Transverse colon (tissue), 4 donors: ENCODE measurements around the gene C9orf40. TPM values are rescaled to one million over a fixed set of nuclear protein-coding genes. Genes with fewer than 3 reads are reported as not detected.

Experiments
- DNase-seq: peaks from one replicate; pipeline ENCODE4 v3.0.0-alpha.2; 2019
- H3K27ac ChIP-seq, 4 donors: fragments of 200-600 bp; sonication (generic); 2 replicates each; pipeline ENCODE4 v1.5.1; 2016 to 2018; ENCODE audit warnings: inconsistent platforms in 4 of 4
- H3K27me3 ChIP-seq: fragments of 200-600 bp; sonication (generic); 2 replicates; pipeline ENCODE4 v1.5.1; 2017; ENCODE audit warnings: inconsistent platforms
- H3K36me3 ChIP-seq, 4 donors: fragments of 200-600 bp; sonication (generic); 2 replicates each; pipeline ENCODE4 v1.5.1; 2017 to 2019; ENCODE audit warnings: inconsistent platforms in 4 of 4
- H3K4me1 ChIP-seq, 4 donors: fragments of 200-600 bp; sonication (generic); 2 replicates each; pipeline ENCODE4 v1.5.1; 2017 to 2020; ENCODE audit warnings: inconsistent platforms in 4 of 4
- H3K4me3 ChIP-seq, 4 donors: fragments of 200-600 bp; sonication (generic); 1 replicate in 1 of 4; 2 replicates in 3 of 4; pipeline versions ENCODE4 v1.5.1 to v1.6.1; 2017 to 2019; ENCODE audit warnings: inconsistent platforms in 4 of 4
- H3K9me3 ChIP-seq, 2 donors: fragments of 200-600 bp; sonication (generic); 2 replicates each; pipeline ENCODE4 v1.5.1; 2017 to 2019; ENCODE audit warnings: inconsistent platforms in 2 of 2
- EP300 ChIP-seq: sonication (generic); formaldehyde crosslinking; IDR thresholded peaks from one replicate; pipeline ENCODE4 v1.6.1; 2017; ENCODE audit warnings: antibody characterized with exemption, low read depth
- POLR2A ChIP-seq: fragments of 450-650 bp; IDR thresholded peaks from one replicate; pipeline ENCODE4 v1.6.1; 2016; ENCODE audit warnings: antibody characterized with exemption, mild to moderate bottlenecking, moderate library complexity
- POLR2AphosphoS5 ChIP-seq, 3 donors: sonication (generic); formaldehyde crosslinking; IDR thresholded peaks; one replicate each; pipeline ENCODE4 v1.6.1; 2016; ENCODE audit warnings: antibody characterized with exemption in 3 of 3
- WGBS, 2 donors: methylation state at CpG; one replicate each; pipeline ENCODE4 v1.1.5; 2018; ENCODE audit warnings: low coverage in 1 of 2; 5-methylcytosine and 5-hydroxymethylcytosine counted together
- in situ Hi-C, 4 donors: fragments of 200-750 bp; cut with MboI; loops; one replicate each; pipeline versions ENCODE4 v1.15.0 to v1.15.1; 2017; ENCODE audit warnings: low sequenced_read_pairs in 3 of 4, low pct_ligation_motif_present in 1 of 4, low pct_unique_long_range_greater_than_20kb in 1 of 4
- intact Hi-C: fragments of 100-400 bp; cut with DNase I; formaldehyde crosslinking; loops from one replicate; pipeline ENCODE4 v1.15.1; 2023; ENCODE audit warnings: low total_unique reads
- total RNA-seq, 4 donors: library from RNA; depleted of rRNA; stranded (reverse); fragments of >200 nt; gene quantifications; one replicate each; pipeline ENCODE4 v1.1.0, GENCODE V29; 2016
- TF ChIP-seq, protein P1 (sequence below), 5 experiments: fragments of 200-600 bp in 3 of 5; fragments of 450-650 bp in 2 of 5; sonication (generic) in 3 of 5; IDR thresholded peaks; 1 replicate in 2 of 5; 2 replicates in 3 of 5; pipeline ENCODE4 v1.5.1; 2016 to 2017; ENCODE audit warnings: antibody characterized with exemption in 5 of 5, inconsistent platforms in 3 of 5, mild to moderate bottlenecking in 2 of 5, moderate library complexity in 1 of 5

Gene C9orf40
- total RNA-seq, 4 donors from 2014 or later: 4.2 to 12.3 (median 10.6) TPM; not detected in 1

DNA sequence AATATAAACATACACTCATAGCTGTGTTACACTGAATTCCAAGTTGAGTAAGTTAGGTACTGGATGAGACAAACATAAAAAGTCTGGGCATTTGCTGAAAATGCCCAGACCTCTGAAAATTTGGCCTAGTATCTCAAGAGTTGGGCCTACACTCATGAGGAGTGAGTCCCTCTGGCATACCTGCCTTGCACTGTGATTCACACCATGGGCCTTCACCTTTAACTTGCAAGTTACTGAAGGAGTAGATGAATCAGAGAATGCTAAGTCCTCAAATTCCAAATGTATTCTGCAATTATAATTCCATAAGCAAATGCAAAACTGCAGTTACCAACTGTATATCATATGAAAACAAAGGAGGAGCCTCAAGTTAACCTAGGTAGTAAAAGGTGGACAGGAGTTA is 32.3 kb upstream of the C9orf40 start:
- no peak overlapping the region for H3K27ac ChIP-seq
- H3K36me3 ChIP-seq: peaks cover 0 to under 1% (median 0%) of the 10 kb centered on the region in 4 donors
- no peaks in the 10 kb centered on the region for H3K9me3 ChIP-seq
- TF ChIP-seq, protein P1, sequence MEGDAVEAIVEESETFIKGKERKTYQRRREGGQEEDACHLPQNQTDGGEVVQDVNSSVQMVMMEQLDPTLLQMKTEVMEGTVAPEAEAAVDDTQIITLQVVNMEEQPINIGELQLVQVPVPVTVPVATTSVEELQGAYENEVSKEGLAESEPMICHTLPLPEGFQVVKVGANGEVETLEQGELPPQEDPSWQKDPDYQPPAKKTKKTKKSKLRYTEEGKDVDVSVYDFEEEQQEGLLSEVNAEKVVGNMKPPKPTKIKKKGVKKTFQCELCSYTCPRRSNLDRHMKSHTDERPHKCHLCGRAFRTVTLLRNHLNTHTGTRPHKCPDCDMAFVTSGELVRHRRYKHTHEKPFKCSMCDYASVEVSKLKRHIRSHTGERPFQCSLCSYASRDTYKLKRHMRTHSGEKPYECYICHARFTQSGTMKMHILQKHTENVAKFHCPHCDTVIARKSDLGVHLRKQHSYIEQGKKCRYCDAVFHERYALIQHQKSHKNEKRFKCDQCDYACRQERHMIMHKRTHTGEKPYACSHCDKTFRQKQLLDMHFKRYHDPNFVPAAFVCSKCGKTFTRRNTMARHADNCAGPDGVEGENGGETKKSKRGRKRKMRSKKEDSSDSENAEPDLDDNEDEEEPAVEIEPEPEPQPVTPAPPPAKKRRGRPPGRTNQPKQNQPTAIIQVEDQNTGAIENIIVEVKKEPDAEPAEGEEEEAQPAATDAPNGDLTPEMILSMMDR (IDR thresholded peaks at IDR 0.05): no peak
- no peak for TF ChIP-seq POLR2A
- no peak for TF ChIP-seq POLR2AphosphoS5 (IDR thresholded peaks at IDR 0.05)
- H3K27me3 ChIP-seq: no peaks in the 10 kb centered on the region
- no peaks in the 10 kb centered on the region for H3K4me1 ChIP-seq
- intact Hi-C loops: no loop called here
- in situ Hi-C loops: no loop called here
- H3K4me3 ChIP-seq: no peak overlapping the region
- DNase-seq: no peak

DNA sequence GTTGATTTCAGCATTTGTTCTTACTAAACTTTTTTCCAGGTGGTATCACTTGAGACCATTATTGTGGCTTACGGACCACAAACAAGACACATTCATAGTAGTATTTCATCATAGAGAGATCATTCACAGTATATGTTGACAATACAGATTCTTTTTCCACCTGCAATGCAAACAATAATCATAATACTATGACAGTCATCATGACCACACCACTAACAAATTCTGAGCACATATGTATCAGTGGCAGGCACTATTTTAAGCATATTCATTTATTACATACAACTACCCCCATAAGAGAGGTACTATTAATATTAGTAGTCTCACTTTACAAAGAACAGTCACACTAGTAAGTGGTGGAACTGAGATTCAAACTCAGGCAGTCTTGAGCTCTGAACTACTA is 31.0 kb upstream of the C9orf40 start:
- Histone ChIP-seq H3K27me3 (no peaks in the 10 kb centered on the region), H3K36me3 (peaks cover 0 to 3% (median 0%) of the 10 kb centered on the region in 4 donors), H3K4me1 (no peaks in the 10 kb centered on the region), H3K4me3 (no peak overlapping the region), H3K9me3 (no peaks in the 10 kb centered on the region), H3K27ac (no peak overlapping the region)
- in situ Hi-C loops: no loop called here
- 91 to 93% methylated on average over 1 of the region's 1 CpG for WGBS, 2 donors
- intact Hi-C loops: no loop called here
- DNase-seq: no peak
- TF ChIP-seq, protein P1 (IDR thresholded peaks at IDR 0.05): no peak
- TF ChIP-seq POLR2A (no peak), POLR2AphosphoS5 (IDR thresholded peaks at IDR 0.05) (no peak), EP300 (no peak)

DNA sequence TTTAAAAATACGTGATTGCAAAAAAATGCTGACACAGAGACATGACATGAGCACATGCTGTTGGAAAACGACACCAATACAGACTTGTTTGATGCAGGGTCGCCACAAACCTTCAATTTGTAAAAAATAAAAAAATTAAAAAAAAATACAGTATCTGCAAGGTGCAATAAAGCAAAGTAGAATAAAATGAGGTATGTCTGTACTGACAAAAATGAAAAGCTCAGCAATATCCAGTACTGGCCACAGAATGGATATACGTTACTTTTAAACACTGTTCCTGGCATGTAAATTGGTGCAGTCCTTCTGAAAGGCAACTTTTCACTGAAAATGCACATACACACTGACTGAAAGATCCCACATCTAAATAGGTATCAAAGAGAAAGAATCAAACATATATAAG is 27.1 kb upstream of the C9orf40 start:
- no peak overlapping the region for H3K4me3 ChIP-seq
- intact Hi-C loops (no loop called here), in situ Hi-C loops (no loop called here)
- WGBS, 2 donors: 92 to 93% methylated on average over 4 of the region's 4 CpGs
- H3K36me3 ChIP-seq: peaks cover 0 to 3% (median 0%) of the 10 kb centered on the region in 4 donors
- H3K9me3 ChIP-seq: peaks cover 0 to 4% of the 10 kb centered on the region in 2 donors
- H3K27me3 ChIP-seq: no peaks in the 10 kb centered on the region
- no peak overlapping the region for H3K27ac ChIP-seq
- TF ChIP-seq POLR2AphosphoS5 (IDR thresholded peaks at IDR 0.05): no peak
- TF ChIP-seq EP300: no peak
- no peak for TF ChIP-seq POLR2A
- TF ChIP-seq, protein P1 (IDR thresholded peaks at IDR 0.05): no peak
- H3K4me1 ChIP-seq: no peaks in the 10 kb centered on the region
- DNase-seq: no peak

DNA sequence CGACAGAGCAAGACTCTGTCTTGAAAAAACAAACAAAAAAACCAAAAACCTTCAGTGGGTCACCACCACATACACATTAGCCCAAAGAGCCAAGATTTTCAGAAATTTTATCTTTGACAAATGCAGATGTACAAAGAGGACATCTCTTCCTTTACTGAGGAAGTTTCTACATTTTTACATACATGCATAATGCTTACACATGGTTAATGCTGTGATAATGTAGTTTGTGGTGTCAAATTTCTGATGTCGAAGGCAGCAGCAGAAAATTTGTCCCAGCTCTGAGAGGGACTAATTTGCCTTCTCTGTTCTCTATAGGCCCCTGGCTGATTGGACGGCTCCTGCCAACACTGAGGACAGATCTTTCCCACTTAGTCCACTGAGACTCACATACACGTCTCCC is 24.6 kb upstream of the C9orf40 start:
- Histone ChIP-seq H3K27me3 (no peaks in the 10 kb centered on the region), H3K36me3 (peaks cover 0 to 3% (median 0%) of the 10 kb centered on the region in 4 donors), H3K27ac (no peak overlapping the region), H3K4me1 (no peaks in the 10 kb centered on the region), H3K4me3 (no peak overlapping the region), H3K9me3 (peaks cover 0 to 4% of the 10 kb centered on the region in 2 donors)
- DNase-seq: no peak
- 95 to 100% methylated on average over 1 to 4 of the region's 4 CpGs for WGBS, 2 donors
- in situ Hi-C loops: no loop called here
- intact Hi-C loops: no loop called here
- TF ChIP-seq EP300: no peak
- TF ChIP-seq, protein P1 (IDR thresholded peaks at IDR 0.05): no peak
- TF ChIP-seq POLR2A: no peak
- TF ChIP-seq POLR2AphosphoS5 (IDR thresholded peaks at IDR 0.05): no peak
